Mesothelial cell of epicardium (in vitro differentiated cells): ENCODE data around the gene BMPR2. TPM values are rescaled to one million over a fixed set of nuclear protein-coding genes. Genes with fewer than 3 reads are reported as not detected.

Experiments used
- DNase-seq, 2 experiments: peaks; one replicate each; pipeline ENCODE4 v3.0.0; 2021; ENCODE audit warnings: low spot score in 2 of 2; ENCODE audit not compliant: unreplicated experiment in 2 of 2
- H3K27ac Mint-ChIP-seq: 2 replicates; pipeline ENCODE4 v1.8.0; 2021; ENCODE audit warnings: mixed read lengths
- H3K27me3 Mint-ChIP-seq: 2 replicates; pipeline ENCODE4 v1.8.0; 2021; ENCODE audit warnings: low read depth, mixed read lengths
- H3K36me3 Mint-ChIP-seq: 2 replicates; pipeline ENCODE4 v1.8.0; 2021; ENCODE audit warnings: mixed read lengths
- H3K4me1 Mint-ChIP-seq: 2 replicates; pipeline ENCODE4 v1.8.0; 2021; ENCODE audit warnings: mixed read lengths
- H3K4me3 Mint-ChIP-seq: 2 replicates; pipeline ENCODE4 v1.8.0; 2021; ENCODE audit warnings: mild to moderate bottlenecking, moderate library complexity, mixed read lengths
- H3K9me3 Mint-ChIP-seq: 2 replicates; pipeline ENCODE4 v1.8.0; 2021; ENCODE audit warnings: mixed read lengths
- CTCF ChIP-seq: fragments of 200-600 bp; sonication (generic); IDR thresholded peaks from one replicate; pipeline ENCODE4 v1.5.0; 2021; ENCODE audit warnings: antibody characterized with exemption; ENCODE audit not compliant: unreplicated experiment
- total RNA-seq: library from RNA; stranded (reverse); gene quantifications from 3 replicates; pipeline ENCODE4 v1.2.1, GENCODE V29; 2021

BMPR2 gene
- total RNA-seq, 1 donor from 2014 or later: 81.4 TPM

GRCh38 chr2:202442882-202443281 is 66.8 kb downstream of the BMPR2 start:
- H3K4me3 Mint-ChIP-seq: no peak overlapping the region
- TF ChIP-seq CTCF: no peak
- H3K27me3 Mint-ChIP-seq: no peaks in the 10 kb centered on the region
- DNase-seq: no peak
- peaks cover 10% of the 10 kb centered on the region for H3K36me3 Mint-ChIP-seq
- H3K27ac Mint-ChIP-seq: no peak overlapping the region
- no peaks in the 10 kb centered on the region for H3K4me1 Mint-ChIP-seq
- no peaks in the 10 kb centered on the region for H3K9me3 Mint-ChIP-seq

- Mint-ChIP-seq H3K4me3 (no peak overlapping the region), H3K27ac (no peak overlapping the region), H3K36me3 (peaks cover 11% of the 10 kb centered on the region), H3K27me3 (no peaks in the 10 kb centered on the region), H3K9me3 (no peaks in the 10 kb centered on the region), H3K4me1 (no peaks in the 10 kb centered on the region)
- no peak for DNase-seq
- no peak for TF ChIP-seq CTCF
Observed at GRCh38 chr2:202444000-202444399, 67.9 kb downstream of the BMPR2 start.

- Mint-ChIP-seq H3K4me1 (peaks cover 4% of the 10 kb centered on the region), H3K27me3 (no peaks in the 10 kb centered on the region), H3K27ac (no peak overlapping the region), H3K4me3 (no peak overlapping the region), H3K36me3 (peaks cover 12% of the 10 kb centered on the region), H3K9me3 (peaks cover 4% of the 10 kb centered on the region)
- no peak for TF ChIP-seq CTCF
- no peak for DNase-seq
Observed at GRCh38 chr2:202449344-202449743, 73.2 kb downstream of the BMPR2 start.

GRCh38 chr2:202450785-202451184 is 74.7 kb downstream of the BMPR2 start:
- DNase-seq: no peak

GRCh38 chr2:202452744-202453143 is 76.6 kb downstream of the BMPR2 start:
- no peak for DNase-seq
- Mint-ChIP-seq H3K27me3 (no peaks in the 10 kb centered on the region), H3K9me3 (peaks cover 8% of the 10 kb centered on the region), H3K4me3 (no peak overlapping the region), H3K4me1 (peaks cover 4% of the 10 kb centered on the region), H3K36me3 (peaks cover 18% of the 10 kb centered on the region), H3K27ac (no peak overlapping the region)
- no peak for TF ChIP-seq CTCF

More at GRCh38 chr2:202450785-202451184, 74.7 kb downstream of the BMPR2 start:
- TF ChIP-seq CTCF: no peak
- Mint-ChIP-seq H3K9me3 (peaks cover 8% of the 10 kb centered on the region), H3K4me1 (peaks cover 4% of the 10 kb centered on the region), H3K4me3 (no peak overlapping the region), H3K27ac (peak overlapping the region; percentile 48), H3K36me3 (peaks cover 18% of the 10 kb centered on the region), H3K27me3 (no peaks in the 10 kb centered on the region)

GRCh38 chr2:202454536-202454935 is 78.4 kb downstream of the BMPR2 start:
- TF ChIP-seq CTCF: no peak
- Mint-ChIP-seq H3K36me3 (peaks cover 17% of the 10 kb centered on the region), H3K4me3 (no peak overlapping the region), H3K27ac (no peak overlapping the region), H3K27me3 (no peaks in the 10 kb centered on the region), H3K9me3 (peaks cover 8% of the 10 kb centered on the region), H3K4me1 (peaks cover 4% of the 10 kb centered on the region)
- no peak for DNase-seq
